Calu3 (cell line): ENCODE data around the gene LIPC. TPM values are rescaled to one million over a fixed set of nuclear protein-coding genes. Genes with fewer than 3 reads are reported as not detected.

Experiments
- BruUV-seq: library from RNA; stranded (reverse); fragments of 400-500 nt; replicated peaks from 2 replicates; lab custom pipeline; 2021; lab: Mats Ljungman, UMichigan
- CTCF ChIA-PET: fragments of 300-600 bp; sonication (Branson Sonifier 250); formaldehyde crosslinking; loops from one replicate; lab custom pipeline; 2022; ENCODE audit warnings: antibody characterized with exemption; lab: Charles Lee
- DNase-seq: peaks from one replicate; pipeline ENCODE4 v3.0.0; 2022
- H3K27ac Mint-ChIP-seq: one replicate; pipeline ENCODE4 v1.8.0; 2022; ENCODE audit warnings: mixed read lengths; ENCODE audit not compliant: unreplicated experiment
- H3K27me3 Mint-ChIP-seq: one replicate; pipeline ENCODE4 v1.8.0; 2022; ENCODE audit warnings: mixed read lengths; ENCODE audit not compliant: unreplicated experiment
- H3K36me3 Mint-ChIP-seq: one replicate; pipeline ENCODE4 v1.8.0; 2022; ENCODE audit warnings: mild to moderate bottlenecking, moderate library complexity, mixed read lengths; ENCODE audit not compliant: insufficient read depth, unreplicated experiment
- H3K4me1 Mint-ChIP-seq: one replicate; pipeline ENCODE4 v1.8.0; 2022; ENCODE audit warnings: mild to moderate bottlenecking, low read depth, mixed read lengths; ENCODE audit not compliant: unreplicated experiment
- H3K4me3 Mint-ChIP-seq: one replicate; pipeline ENCODE4 v1.8.0; 2022; ENCODE audit warnings: mild to moderate bottlenecking, low read depth, moderate library complexity, mixed read lengths; ENCODE audit not compliant: unreplicated experiment
- H3K9me3 Mint-ChIP-seq: one replicate; pipeline ENCODE4 v1.8.0; 2022; ENCODE audit warnings: low read depth, mixed read lengths; ENCODE audit not compliant: unreplicated experiment
- CTCF ChIP-seq: fragments of 200-600 bp; IDR thresholded peaks from one replicate; pipeline ENCODE4 v1.8.0; 2022; ENCODE audit warnings: antibody characterized with exemption; ENCODE audit not compliant: unreplicated experiment
- intact Hi-C: fragments of 100-400 bp; cut with micrococcal nuclease; formaldehyde crosslinking; loops from one replicate; pipeline ENCODE4 v1.10.0; 2022; ENCODE audit not compliant: unreplicated experiment
- total RNA-seq: library from RNA; stranded (reverse); gene quantifications from 2 replicates; pipeline ENCODE4 v1.2.3, GENCODE V29; 2022

The LIPC gene
- total RNA-seq, 1 experiment from 2014 or later, result not detected

DNA sequence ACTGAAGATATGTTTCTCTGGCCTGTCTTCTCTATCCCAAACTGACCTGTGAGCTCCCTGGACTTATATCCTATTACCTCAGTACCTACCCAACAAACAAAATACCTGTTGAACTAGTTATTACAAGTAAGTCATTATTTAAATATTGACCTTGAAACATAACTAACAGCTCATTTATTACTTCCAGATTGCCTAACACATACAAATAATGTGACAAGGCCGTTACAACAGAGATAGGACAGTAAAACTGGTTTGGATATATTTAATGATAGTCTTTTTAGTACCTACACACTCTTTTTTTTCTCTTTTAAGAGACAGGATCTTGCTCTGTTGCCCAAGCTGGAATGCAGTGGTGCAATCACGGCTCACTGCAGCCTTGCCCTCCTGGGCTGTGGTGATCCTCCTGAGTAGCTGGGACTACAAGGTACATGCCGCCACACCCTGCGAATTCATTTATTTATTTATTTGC is 172.7 kb downstream of the LIPC start:
- no peaks in the 10 kb centered on the region for H3K9me3 Mint-ChIP-seq
- peak overlapping the region; percentile 51 for H3K4me3 Mint-ChIP-seq
- H3K27ac Mint-ChIP-seq, result peak overlapping the region; percentile 90
- CTCF ChIA-PET, result interaction anchor here (0.6 to 1.5 kb wide), 13 partner anchors 14 to 351 kb away, joined by 3 to 8 read pairs (median 3); no protein-coding TSS in a partner anchor
- BruUV-seq, result no TSS peak
- no peaks in the 10 kb centered on the region for H3K27me3 Mint-ChIP-seq
- DNase-seq, result peak; percentile 72
- intact Hi-C loops, result loop anchor here (2.0 kb wide), 1 partner anchor 274 kb away; no protein-coding TSS in a partner anchor
- peaks cover 23% of the 10 kb centered on the region for H3K36me3 Mint-ChIP-seq
- peaks cover 69% of the 10 kb centered on the region for H3K4me1 Mint-ChIP-seq
- TF ChIP-seq CTCF, result no peak

GRCh38 chr15:58605931-58606530 is 174.2 kb downstream of the LIPC start:
- Mint-ChIP-seq H3K27me3 (no peaks in the 10 kb centered on the region), H3K4me3 (no peak overlapping the region), H3K27ac (peak overlapping the region; percentile 52), H3K9me3 (no peaks in the 10 kb centered on the region), H3K4me1 (peaks cover 69% of the 10 kb centered on the region), H3K36me3 (peaks cover 32% of the 10 kb centered on the region)
- no peak for TF ChIP-seq CTCF
- DNase-seq, result no peak
- intact Hi-C loops, result loop anchor here (2.0 kb wide), 1 partner anchor 275 kb away; no protein-coding TSS in a partner anchor
- CTCF ChIA-PET, result interaction anchor here (0.5 kb wide), 1 partner anchor 167 kb away, joined by 3 read pairs; no protein-coding TSS in a partner anchor
- no TSS peak for BruUV-seq

DNA sequence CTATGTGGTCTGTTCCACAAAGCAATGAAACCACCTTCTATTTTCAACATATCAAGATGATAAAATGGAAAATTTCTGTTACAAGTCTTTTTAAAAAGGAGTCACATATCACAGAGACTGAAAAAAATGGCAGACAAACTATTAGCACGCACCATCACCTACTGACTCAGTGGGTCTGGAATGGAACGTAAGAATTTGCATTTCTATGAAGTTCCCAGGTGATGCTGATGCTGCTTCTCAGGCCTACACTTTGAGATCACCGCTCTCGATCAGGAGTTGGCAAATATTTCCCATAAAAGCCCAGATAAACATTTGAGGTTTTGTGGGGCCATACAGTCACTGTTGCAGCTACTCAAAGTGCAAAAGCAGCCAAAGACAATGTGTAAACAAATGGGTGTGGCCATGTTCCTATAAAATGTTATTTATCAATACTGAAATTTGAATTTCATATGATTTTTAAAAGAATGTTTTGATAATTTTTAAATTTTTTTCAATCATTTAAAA is 174.8 kb downstream of the LIPC start:
- peak overlapping the region; percentile 52 for H3K27ac Mint-ChIP-seq
- no peak for DNase-seq
- no peaks in the 10 kb centered on the region for H3K9me3 Mint-ChIP-seq
- peaks cover 34% of the 10 kb centered on the region for H3K36me3 Mint-ChIP-seq
- H3K4me3 Mint-ChIP-seq, result no peak overlapping the region
- CTCF ChIA-PET, result no interaction called here
- no TSS peak for BruUV-seq
- peaks cover 69% of the 10 kb centered on the region for H3K4me1 Mint-ChIP-seq
- intact Hi-C loops, result no loop called here
- TF ChIP-seq CTCF, result no peak
- H3K27me3 Mint-ChIP-seq, result no peaks in the 10 kb centered on the region

- Mint-ChIP-seq H3K27me3 (no peaks in the 10 kb centered on the region), H3K4me3 (no peak overlapping the region), H3K36me3 (peaks cover 40% of the 10 kb centered on the region), H3K4me1 (peaks cover 73% of the 10 kb centered on the region), H3K9me3 (no peaks in the 10 kb centered on the region), H3K27ac (no peak overlapping the region)
- CTCF ChIA-PET, result no interaction called here
- BruUV-seq, result no TSS peak
- no peak for DNase-seq
- intact Hi-C loops, result no loop called here
- TF ChIP-seq CTCF, result no peak
Observed at GRCh38 chr15:58608129-58608590, 176.4 kb downstream of the LIPC start.
